Fibroblast of pulmonary artery (primary cell): Measurements from ENCODE around the gene PTPRF.

Experiments used
- DNase-seq: peaks from one replicate; pipeline ENCODE4 v3.0.0-alpha.2; 2010; ENCODE audit warnings: low read depth
- H3K4me3 ChIP-seq: replicated peaks from 2 replicates; pipeline ENCODE4 v1.5.1; 2011; ENCODE audit warnings: low read depth, mild to moderate bottlenecking, control low read depth, low read length, moderate library complexity
- CTCF ChIP-seq: IDR thresholded peaks from 2 replicates; pipeline ENCODE4 v1.5.1; 2011; ENCODE audit warnings: mild to moderate bottlenecking, control low read depth, low read length, inconsistent platforms; ENCODE audit errors: missing control alignments

The PTPRF gene

GRCh38 chr1:43592051-43592665 is 61.5 kb downstream of the PTPRF start:
- TF ChIP-seq CTCF: no peak
- DNase-seq: no peak

GRCh38 chr1:43592974-43593683 is 62.4 kb downstream of the PTPRF start:
- TF ChIP-seq CTCF: no peak
- H3K4me3 ChIP-seq: no peak overlapping the region
- DNase-seq: no peak

More at GRCh38 chr1:43592051-43592665, 61.5 kb downstream of the PTPRF start:
- H3K4me3 ChIP-seq: no peak overlapping the region

- no peak for DNase-seq
- no peak overlapping the region for H3K4me3 ChIP-seq
- no peak for TF ChIP-seq CTCF
Measured at GRCh38 chr1:43596579-43596978, 65.9 kb downstream of the PTPRF start.

GRCh38 chr1:43597028-43597427 is 66.3 kb downstream of the PTPRF start:
- no peak for TF ChIP-seq CTCF
- H3K4me3 ChIP-seq: no peak overlapping the region
- DNase-seq: no peak

GRCh38 chr1:43597721-43598120 is 67.0 kb downstream of the PTPRF start:
- no peak for TF ChIP-seq CTCF
- no peak for DNase-seq
- no peak overlapping the region for H3K4me3 ChIP-seq

GRCh38 chr1:43598622-43599021 is 67.9 kb downstream of the PTPRF start:
- no peak overlapping the region for H3K4me3 ChIP-seq
- TF ChIP-seq CTCF: no peak
- no peak for DNase-seq
